Right ventricle myocardium inferior (tissue), 1 donor: ENCODE measurements around the gene CERS2. TPM values are rescaled to one million over a fixed set of nuclear protein-coding genes. Genes with fewer than 3 reads are reported as not detected.
A peak's percentile ranks its signal among the peaks of the same experiment; 100 is the strongest.

Experiments
- ATAC-seq: fragments of 200-7000 bp; cut with Tn5 transposase; one replicate; pipeline ENCODE4 v1.9.1; 2020; ENCODE audit warnings: mild to moderate bottlenecking, moderate library complexity
- DNase-seq: peaks from one replicate; pipeline ENCODE4 v3.0.0; 2021; ENCODE audit errors: missing footprints
- intact Hi-C: fragments of 100-400 bp; cut with DNase I; formaldehyde crosslinking; loops from one replicate; pipeline ENCODE4 v1.11.0; 2022
- total RNA-seq: library from RNA; stranded (reverse); fragmentation: NEBNext Ultra II Directional; extraction: Animal tissue kit (Norgen Biotek cat#: 25700); gene quantifications from one replicate; pipeline ENCODE4 v1.2.1, GENCODE V29; 2021
- donor health status: DM: no; HTN: yes; CAD: no; lungs with severe emphysema.

The CERS2 gene
- total RNA-seq, 1 donor from 2014 or later, result 92.6 TPM

GRCh38 chr1:150973836-150974579, 627 bp downstream of the CERS2 start:
- DNase-seq, result peak; percentile 77
- peak; percentile 2 for ATAC-seq
- intact Hi-C loops, result loop anchor here (2.0 to 5.0 kb wide), 3 partner anchors 33 to 97 kb away; partner anchors contain the start of genes ARNT, MINDY1 and SETDB1

- intact Hi-C loops, result loop anchor here (5.0 kb wide), 2 partner anchors 46 to 96 kb away; partner anchors contain the start of genes ARNT and SETDB1
- no peak for ATAC-seq
Measured at GRCh38 chr1:150973258-150973835, 1.3 kb downstream of the CERS2 start.

DNA sequence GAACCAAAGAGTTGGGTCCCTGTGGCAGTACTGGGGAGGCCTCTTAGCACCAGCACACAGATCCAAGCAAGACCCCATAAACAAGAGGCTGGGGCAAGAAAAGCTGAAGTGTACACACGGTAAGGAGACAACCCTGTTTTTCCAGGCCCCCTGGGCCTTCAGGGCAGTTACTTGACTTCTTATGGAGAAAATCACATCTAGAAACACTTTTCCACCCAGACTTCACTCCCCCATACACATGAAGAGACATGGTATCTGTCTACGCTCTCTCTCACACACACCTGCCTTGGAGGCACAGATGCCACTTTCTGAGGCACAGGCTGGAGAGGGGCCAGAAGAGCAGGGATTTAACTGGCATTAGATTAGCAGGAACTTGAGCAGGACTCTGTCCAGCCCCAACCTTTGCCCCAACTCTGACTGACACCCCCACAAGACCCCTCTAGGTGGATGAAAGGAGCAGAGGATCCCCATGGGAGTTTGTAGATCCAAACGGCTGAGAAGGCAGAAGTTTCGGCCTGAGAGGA, 2.2 kb downstream of the CERS2 start:
- intact Hi-C loops, result loop anchor here (5.0 kb wide), 2 partner anchors 45 to 95 kb away; partner anchors contain the start of genes ARNT and SETDB1
- DNase-seq, result no peak
- no peak for ATAC-seq

More at GRCh38 chr1:150973258-150973835, 1.3 kb downstream of the CERS2 start:
- no peak for DNase-seq

DNA sequence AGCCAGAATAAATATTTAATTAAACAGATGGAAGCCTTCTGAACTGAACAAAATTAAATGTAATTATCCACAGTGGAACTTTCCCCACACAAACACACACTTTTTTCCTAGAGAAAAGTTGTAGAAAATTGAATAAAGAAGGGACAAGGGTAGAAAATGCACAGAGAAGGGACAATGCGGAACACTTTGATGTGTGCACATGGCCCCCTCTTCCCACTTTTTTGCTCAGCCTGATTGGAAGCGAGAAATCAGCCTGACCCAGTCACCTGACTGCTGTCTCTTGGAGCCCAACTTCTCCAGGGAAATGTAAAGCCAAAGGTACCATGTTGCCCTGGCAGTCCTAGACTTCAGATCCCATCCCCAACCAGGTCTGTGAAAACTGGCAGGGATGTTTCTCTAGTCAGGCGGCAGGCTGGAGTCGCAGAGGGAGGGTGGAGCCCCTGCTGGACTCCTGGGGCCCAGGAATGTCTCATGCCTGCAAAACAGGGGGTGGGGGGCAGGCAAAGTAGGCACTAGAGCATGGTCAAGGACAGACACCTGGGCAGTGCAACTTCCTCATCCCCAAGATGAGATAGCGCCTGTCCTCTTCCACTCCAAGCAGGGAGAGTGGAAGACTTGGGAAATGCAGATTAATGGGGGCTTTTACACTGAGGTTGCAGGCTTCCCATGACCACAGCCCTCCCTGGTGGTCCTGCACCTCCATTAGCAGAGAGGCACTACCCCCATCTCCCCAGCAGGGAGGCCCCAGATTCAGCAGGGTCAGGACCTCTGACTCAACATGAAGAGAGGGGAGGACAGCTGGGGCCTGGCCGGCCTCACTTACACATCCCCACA, 2.8 kb downstream of the CERS2 start:
- DNase-seq (no peak), ATAC-seq (no peak)
- intact Hi-C loops, result loop anchor here (5.0 kb wide), 2 partner anchors 44 to 94 kb away; partner anchors contain the start of genes ARNT and SETDB1

DNA sequence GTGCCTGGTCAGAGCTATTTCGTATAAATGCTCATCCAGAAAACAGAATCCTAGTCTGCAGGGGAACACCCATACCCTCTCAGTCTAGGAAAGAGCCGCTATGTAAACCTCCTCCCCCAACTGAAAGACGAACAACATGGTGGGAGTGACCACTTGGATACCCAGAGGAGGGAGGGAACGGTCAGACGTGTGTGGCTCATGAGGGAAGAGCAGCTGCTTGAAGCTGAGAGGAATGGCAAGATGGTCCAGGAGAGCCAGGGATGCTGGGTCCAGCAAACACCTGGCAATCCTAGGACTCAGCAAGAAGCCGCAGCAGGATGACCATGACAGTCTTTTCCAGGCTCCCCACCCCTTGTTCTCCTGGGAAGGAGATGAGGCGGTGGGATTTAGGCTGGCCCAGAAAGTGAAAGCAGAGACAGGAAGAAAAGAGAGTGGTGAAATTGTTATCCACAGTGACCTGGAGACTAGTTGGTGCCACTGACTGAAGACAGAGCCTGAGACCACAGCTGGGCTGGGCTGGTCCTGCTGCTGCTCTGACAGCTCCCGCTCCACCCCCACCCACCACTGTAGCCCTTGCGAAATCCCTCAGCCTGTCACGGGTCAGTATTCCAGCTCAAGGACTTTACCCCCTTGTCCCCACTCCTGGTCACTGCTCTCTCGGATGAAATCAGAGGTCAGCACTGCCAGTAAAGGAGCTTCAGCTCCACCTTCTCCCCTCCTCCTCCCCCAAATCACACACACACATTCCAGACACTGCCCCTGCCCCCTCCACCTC, 3.6 kb downstream of the CERS2 start:
- peak; percentile 85 for ATAC-seq
- intact Hi-C loops, result loop anchor here (5.0 kb wide), 2 partner anchors 44 to 94 kb away; partner anchors contain the start of genes ARNT and SETDB1
- peak; percentile 91 for DNase-seq

- ATAC-seq, result no peak
- DNase-seq, result no peak
- intact Hi-C loops, result loop anchor here (5.0 kb wide), 2 partner anchors 42 to 92 kb away; partner anchors contain the start of genes ARNT and SETDB1
Measured at GRCh38 chr1:150969626-150970025, 5.0 kb downstream of the CERS2 start.

DNA sequence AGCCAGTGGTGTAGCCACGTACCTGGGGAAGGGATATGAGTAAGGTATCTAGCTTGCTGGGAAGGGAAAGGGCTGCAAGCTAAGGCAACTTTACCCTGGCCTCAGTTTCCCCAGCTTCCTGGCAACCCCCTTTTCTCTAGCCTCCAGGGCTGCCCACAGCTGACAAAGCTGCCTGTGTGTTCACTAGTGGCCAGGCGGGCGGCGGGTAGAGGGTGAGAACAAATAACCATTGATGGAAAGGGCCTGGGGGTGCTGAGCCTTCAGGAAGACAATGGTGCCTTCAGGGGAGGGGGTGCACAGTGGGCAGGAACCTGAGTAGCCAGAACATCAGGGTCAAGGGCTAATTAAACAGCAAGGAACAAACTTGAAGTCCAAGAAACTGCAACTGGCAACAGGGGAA, 6.1 kb downstream of the CERS2 start:
- no peak for DNase-seq
- intact Hi-C loops, result no loop called here

GRCh38 chr1:150967936-150968335, 6.7 kb downstream of the CERS2 start:
- no peak for DNase-seq
- no peak for ATAC-seq
- intact Hi-C loops, result no loop called here

More for the DNA sequence above, 6.1 kb downstream of the CERS2 start:
- ATAC-seq, result no peak

GRCh38 chr1:150966011-150966410, 8.6 kb downstream of the CERS2 start:
- DNase-seq (no peak), ATAC-seq (no peak)
- intact Hi-C loops, result no loop called here

DNA sequence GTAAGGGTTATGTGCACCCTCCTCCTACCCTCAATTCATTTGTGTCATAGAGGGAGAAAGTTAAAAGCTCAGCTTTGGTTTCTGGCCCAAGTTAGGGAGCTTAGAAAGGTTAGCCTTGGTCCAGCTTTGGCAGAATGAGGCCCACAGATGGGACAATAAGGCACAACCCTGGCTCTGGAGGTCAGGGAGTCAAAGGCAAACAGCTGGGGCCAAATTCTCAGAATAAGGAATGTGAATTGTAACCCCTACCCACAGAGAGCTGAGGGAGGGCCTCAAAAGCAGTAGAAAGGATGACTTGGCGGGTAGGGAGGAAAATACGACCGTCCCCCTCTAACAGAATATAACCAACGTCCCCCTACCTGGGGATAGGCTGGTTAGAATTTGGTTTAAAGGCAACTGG, 9.0 kb downstream of the CERS2 start:
- no peak for ATAC-seq
- intact Hi-C loops, result no loop called here
- DNase-seq, result no peak

- ATAC-seq (no peak), DNase-seq (no peak)
- intact Hi-C loops, result no loop called here
Measured at GRCh38 chr1:150964164-150964489, 10.5 kb downstream of the CERS2 start.

GRCh38 chr1:150963321-150964163, 11.1 kb downstream of the CERS2 start:
- DNase-seq (no peak), ATAC-seq (no peak)
- intact Hi-C loops, result no loop called here

DNA sequence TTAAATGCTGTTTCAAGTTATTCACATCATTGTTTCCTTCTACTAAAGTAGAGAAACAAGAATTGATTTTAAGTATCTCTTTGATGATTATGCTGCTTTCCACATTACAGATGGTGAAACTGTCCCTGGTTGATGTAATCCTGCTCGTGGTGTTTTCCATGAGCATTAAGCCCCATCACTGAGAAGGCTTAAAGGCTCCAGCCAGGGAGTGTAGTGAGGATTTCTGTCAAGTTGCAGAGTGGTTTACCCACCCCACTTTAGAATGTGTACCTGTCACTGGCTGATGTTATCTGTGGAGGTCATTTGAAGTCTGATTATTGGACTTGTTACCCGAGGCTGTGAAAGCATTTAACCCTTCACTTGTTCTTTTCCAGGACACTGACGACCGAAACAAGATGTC, 12.9 kb downstream of the CERS2 start:
- ATAC-seq (no peak), DNase-seq (no peak)
- intact Hi-C loops, result no loop called here

GRCh38 chr1:150960646-150961045, 14.0 kb downstream of the CERS2 start:
- intact Hi-C loops, result no loop called here

DNA sequence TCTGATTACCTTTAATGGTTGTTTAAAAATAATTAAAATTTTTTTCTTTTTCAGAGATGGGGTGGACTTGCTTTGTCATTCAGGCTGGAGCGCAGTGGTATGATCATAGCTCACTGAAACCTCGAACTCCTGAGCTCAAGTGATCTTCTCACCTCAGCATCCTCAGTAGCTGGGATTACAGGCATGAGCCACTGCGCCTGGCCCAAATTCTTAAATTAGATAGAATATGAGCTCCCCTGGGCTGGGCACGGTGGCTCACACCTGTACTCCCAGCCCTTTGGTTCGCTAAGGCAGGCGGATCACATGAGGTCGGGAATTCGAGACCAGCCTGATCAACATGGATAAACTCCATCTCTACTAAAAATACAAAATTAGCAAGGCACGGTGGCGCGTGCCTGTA, 17.0 kb downstream of the CERS2 start:
- intact Hi-C loops, result no loop called here
- no peak for DNase-seq
- ATAC-seq, result no peak

More at GRCh38 chr1:150960646-150961045, 14.0 kb downstream of the CERS2 start:
- no peak for ATAC-seq
- DNase-seq, result no peak

GRCh38 chr1:150955280-150955679, 19.4 kb downstream of the CERS2 start:
- no peak for ATAC-seq
- intact Hi-C loops, result no loop called here
- no peak for DNase-seq

GRCh38 chr1:150954708-150955107, 19.9 kb downstream of the CERS2 start:
- ATAC-seq, result no peak
- DNase-seq, result no peak
- intact Hi-C loops, result no loop called here
